IPS DF 6.9 (cell line): ENCODE data around the gene NRDC.

ENCODE experiments used
- DNase-seq: peaks from one replicate; pipeline ENCODE4 v3.0.0-alpha.2; 2013; ENCODE audit warnings: low read depth, low spot score
- H3K27ac ChIP-seq: one replicate; pipeline ENCODE4 v1.5.1; 2013; ENCODE audit warnings: low read length, control low read depth
- H3K27me3 ChIP-seq: 2 replicates; pipeline ENCODE4 v1.6.1; 2013; ENCODE audit warnings: mild to moderate bottlenecking, low read length; ENCODE audit not compliant: control insufficient read depth, insufficient read depth
- H3K36me3 ChIP-seq: 2 replicates; pipeline ENCODE4 v1.6.1; 2013; ENCODE audit warnings: low read length; ENCODE audit not compliant: control insufficient read depth, insufficient read depth
- H3K4me1 ChIP-seq: 2 replicates; pipeline ENCODE4 v1.6.1; 2013; ENCODE audit warnings: low read length; ENCODE audit not compliant: control insufficient read depth, insufficient read depth
- H3K4me3 ChIP-seq: 2 replicates; pipeline ENCODE4 v1.5.1; 2013; ENCODE audit warnings: mild to moderate bottlenecking, low read length
- H3K9me3 ChIP-seq: 2 replicates; pipeline ENCODE4 v1.6.1; 2013; ENCODE audit warnings: low read length, inconsistent platforms; ENCODE audit not compliant: control insufficient read depth, insufficient read depth
- WGBS: extraction: QIAGEN DNeasy Blood & Tissue Kit; methylation state at CpG from one replicate; pipeline ENCODE4 v1.1.7; 2013; ENCODE audit warnings: mixed read lengths, missing lambda C conversion rate; ENCODE audit not compliant: insufficient read length, insufficient coverage; 5-methylcytosine and 5-hydroxymethylcytosine counted together

NRDC gene

DNA sequence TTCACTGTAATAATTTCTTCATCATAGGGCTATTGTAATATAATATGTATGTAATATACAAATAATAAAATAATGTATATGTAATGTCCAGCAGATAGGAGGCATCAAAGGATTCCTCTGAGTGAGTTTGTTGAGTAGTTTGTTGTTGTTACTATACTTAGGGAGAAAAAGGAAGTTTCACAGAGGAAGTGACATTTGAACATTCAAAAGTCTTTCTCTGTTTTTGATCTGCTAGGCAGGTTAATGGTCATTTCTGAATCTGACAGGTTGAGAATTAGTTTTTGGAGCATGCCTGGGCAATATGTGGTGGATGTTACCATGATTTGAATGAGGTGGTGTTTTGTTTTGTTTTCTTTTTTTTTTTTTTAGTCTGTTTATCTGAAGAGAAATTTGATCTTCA is 102.1 kb downstream of the NRDC start:
- Histone ChIP-seq H3K27ac (no peak overlapping the region), H3K36me3 (no peaks in the 10 kb centered on the region; the same call in 1 of the 2 replicates), H3K27me3 (no peaks in the 10 kb centered on the region), H3K9me3 (no peaks in the 10 kb centered on the region), H3K4me1 (no peaks in the 10 kb centered on the region), H3K4me3 (no peak overlapping the region)
- DNase-seq, result no peak

DNA sequence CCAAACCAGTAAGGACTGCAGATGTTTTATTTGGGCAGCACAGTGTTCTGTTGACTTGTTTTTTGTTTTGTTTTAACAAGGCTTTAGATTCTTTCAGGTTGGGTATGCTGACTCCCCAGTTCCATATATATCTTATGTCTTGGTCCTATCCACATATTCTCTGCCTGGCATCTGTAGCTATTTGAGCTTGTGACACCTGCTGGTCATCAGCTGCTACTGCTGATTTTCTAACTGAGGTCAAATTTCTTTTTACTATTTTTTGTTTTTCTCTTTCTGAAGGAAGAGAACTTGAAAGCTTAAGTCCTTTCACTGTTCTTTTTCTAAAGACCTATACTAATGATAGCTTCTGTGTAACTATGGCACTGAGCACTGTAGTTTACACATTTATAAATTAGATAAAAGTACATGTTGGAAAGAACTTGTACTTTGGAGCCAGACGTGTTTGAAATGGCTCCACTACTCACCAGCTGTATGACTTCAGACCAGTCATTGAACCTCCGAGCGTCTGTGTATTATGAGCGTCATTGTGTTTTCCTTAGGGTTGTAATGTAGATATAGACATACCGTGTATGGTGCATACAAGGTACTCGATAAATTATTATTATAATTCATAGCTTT is 109.4 kb downstream of the NRDC start:
- no CpG with 5 or more reads among the region's 6 CpGs for WGBS
- H3K36me3 ChIP-seq, result peaks cover 2% of the 10 kb centered on the region; the same call in 1 of the 2 replicates
- H3K27me3 ChIP-seq, result no peaks in the 10 kb centered on the region
- no peak overlapping the region for H3K4me3 ChIP-seq
- no peaks in the 10 kb centered on the region for H3K4me1 ChIP-seq
- DNase-seq, result no peak
- H3K9me3 ChIP-seq, result no peaks in the 10 kb centered on the region
- H3K27ac ChIP-seq, result no peak overlapping the region

DNA sequence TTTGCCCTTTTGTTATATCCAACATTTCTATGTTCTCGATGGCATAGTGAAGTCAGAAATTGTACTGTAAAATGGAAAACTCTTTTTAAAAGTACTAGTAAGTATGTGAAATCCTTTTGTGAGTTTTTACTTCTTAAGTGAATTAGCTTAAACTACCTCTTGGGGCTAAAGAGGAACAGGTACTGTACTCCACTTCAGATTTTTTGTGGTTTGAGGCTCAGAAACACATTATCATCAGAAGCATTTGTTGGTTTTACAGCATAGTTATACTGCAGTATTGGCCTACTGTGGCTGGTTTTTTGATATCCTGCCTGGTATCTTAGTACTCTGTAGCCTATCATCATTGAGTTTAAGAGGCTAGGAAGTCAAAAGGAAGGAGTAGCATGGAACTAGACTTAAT is 117.2 kb downstream of the NRDC start:
- no CpG with 5 or more reads among the region's 1 CpG for WGBS
- Histone ChIP-seq H3K9me3 (no peaks in the 10 kb centered on the region), H3K4me1 (no peaks in the 10 kb centered on the region), H3K27me3 (no peaks in the 10 kb centered on the region), H3K27ac (no peak overlapping the region), H3K36me3 (no peaks in the 10 kb centered on the region), H3K4me3 (no peak overlapping the region)
- DNase-seq, result no peak

DNA sequence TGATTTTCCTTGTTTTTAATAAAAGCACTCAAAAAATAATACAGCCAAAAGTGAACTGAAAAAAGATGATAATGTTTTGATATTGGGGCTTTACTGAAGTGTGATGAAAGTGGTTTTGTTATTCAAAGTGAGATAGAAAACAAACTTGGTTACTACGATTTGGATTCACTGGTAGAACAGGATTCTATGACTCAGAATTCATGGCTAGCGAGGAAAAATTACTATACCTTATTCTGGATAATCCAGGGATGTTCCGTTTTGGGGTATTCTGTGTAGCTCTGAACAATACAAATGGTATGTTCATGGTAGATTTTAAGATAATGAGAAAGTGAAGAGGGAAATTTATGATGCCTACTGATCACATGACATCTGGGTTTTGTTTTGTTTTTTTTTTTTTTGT is 117.7 kb downstream of the NRDC start:
- Histone ChIP-seq H3K27me3 (no peaks in the 10 kb centered on the region), H3K36me3 (no peaks in the 10 kb centered on the region), H3K4me1 (no peaks in the 10 kb centered on the region), H3K9me3 (no peaks in the 10 kb centered on the region), H3K4me3 (no peak overlapping the region), H3K27ac (no peak overlapping the region)
- no peak for DNase-seq
- no CpG with 5 or more reads among the region's 3 CpGs for WGBS

DNA sequence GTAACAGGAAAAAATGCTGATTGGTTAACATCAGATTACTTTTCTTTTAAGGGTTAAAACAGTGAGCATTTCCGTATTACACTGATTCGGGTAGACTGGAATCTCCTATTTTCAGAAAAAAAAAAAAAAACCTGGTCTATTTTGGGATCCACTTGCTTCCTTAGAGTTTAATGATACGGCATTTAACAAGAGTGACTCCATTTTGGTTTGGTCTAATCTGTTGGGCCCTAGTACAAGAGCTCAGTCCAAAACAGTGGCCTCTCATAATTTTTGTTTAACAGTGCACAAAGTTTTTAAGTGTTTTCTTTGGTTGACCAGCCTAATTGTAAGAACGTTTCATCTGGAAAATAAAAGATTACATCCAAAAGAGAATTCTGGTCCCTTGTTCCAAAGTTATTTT is 120.2 kb downstream of the NRDC start:
- Histone ChIP-seq H3K4me1 (no peaks in the 10 kb centered on the region), H3K9me3 (no peaks in the 10 kb centered on the region), H3K36me3 (no peaks in the 10 kb centered on the region), H3K27me3 (no peaks in the 10 kb centered on the region), H3K4me3 (no peak overlapping the region), H3K27ac (no peak overlapping the region)
- no peak for DNase-seq
- WGBS, result no CpG with 5 or more reads among the region's 4 CpGs

DNA sequence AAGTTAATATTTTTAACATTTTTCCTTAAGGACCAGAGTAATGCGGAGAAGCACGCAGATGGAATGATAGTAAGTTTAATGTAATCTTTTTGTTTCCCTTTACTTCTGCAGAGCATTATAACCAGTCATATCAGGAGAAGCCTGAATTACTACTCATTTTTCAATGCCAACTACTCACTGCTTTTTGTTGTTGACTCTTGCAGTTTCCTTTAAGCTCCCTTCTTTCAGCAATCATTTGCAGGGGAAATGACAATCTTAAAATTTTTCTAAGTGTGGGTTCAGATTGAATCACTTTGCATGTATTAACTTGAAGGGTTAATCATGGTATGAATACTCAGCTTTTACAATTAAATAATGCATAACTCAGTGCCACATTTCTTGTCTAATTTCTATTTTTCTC is 122.2 kb downstream of the NRDC start:
- Histone ChIP-seq H3K9me3 (no peaks in the 10 kb centered on the region), H3K4me3 (no peak overlapping the region), H3K27ac (no peak overlapping the region), H3K36me3 (no peaks in the 10 kb centered on the region; the same call in 1 of the 2 replicates), H3K27me3 (no peaks in the 10 kb centered on the region), H3K4me1 (no peaks in the 10 kb centered on the region)
- WGBS, result no CpG with 5 or more reads among the region's 2 CpGs
- no peak for DNase-seq

DNA sequence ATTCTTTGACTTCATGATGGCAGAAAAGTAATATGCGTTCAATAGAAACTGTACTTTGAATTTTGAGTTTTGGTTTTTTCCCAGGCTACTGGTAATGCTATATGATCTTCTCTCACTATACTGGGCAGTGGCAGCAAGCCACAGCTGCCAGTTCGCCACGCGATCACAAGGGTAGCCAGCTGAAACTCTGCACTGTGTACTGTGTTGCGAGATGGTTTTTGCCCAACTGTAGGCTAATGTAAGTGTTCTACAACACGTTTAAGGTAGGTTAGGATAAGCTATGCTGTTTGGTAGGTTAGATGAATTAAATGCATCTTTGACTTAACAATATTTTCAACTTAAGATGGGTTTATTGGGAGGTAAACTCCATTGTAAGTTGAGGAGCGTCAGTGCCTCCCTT is 123.1 kb downstream of the NRDC start:
- Histone ChIP-seq H3K27ac (no peak overlapping the region), H3K27me3 (no peaks in the 10 kb centered on the region), H3K9me3 (no peaks in the 10 kb centered on the region), H3K4me1 (no peaks in the 10 kb centered on the region), H3K36me3 (no peaks in the 10 kb centered on the region; the same call in 1 of the 2 replicates), H3K4me3 (no peak overlapping the region)
- no CpG with 5 or more reads among the region's 7 CpGs for WGBS
- DNase-seq, result no peak

DNA sequence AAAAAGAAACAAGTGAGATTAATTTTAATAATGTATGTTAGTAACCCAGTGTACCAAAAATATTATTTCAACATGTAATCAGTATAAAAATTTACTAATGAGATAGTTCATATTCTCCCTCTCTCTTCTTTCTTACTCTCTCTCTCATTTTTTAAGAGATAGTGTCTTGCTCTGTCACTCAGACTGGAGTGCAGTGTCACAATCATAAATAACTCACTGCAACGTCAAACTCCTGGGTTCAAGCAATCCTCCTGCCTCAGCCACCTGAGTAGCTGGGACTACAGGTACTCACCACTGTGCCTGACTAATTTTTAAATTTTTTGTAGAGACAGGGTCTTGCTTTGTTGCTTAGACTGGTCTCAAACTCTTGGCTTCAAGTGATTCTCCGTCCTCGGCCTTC is 123.9 kb downstream of the NRDC start:
- no CpG with 5 or more reads among the region's 3 CpGs for WGBS
- H3K36me3 ChIP-seq, result no peaks in the 10 kb centered on the region; the same call in 1 of the 2 replicates

DNA sequence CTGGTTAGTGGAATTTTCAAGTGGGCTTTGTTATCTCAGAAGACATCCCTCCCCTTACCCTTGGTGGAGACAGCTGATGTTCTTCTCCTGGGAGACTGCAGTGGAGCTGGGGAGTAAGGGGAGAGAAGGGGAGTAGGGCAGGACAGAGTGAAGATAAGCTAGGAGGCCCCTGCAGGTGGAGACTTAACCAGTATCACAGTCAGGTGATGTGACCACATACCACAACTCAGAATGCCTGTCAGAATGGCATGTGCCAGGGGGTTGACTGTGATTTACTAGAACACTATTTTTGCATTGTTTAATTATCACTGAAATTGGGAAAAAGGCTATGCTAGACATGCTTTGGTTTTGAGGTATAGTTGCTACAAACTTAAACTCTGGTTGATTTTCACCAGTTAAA is 124.6 kb downstream of the NRDC start:
- no peak for DNase-seq
- Histone ChIP-seq H3K4me1 (no peaks in the 10 kb centered on the region), H3K36me3 (no peaks in the 10 kb centered on the region; the same call in 1 of the 2 replicates), H3K4me3 (no peak overlapping the region), H3K9me3 (no peaks in the 10 kb centered on the region), H3K27me3 (no peaks in the 10 kb centered on the region), H3K27ac (no peak overlapping the region)

More for the DNA sequence above, 123.9 kb downstream of the NRDC start:
- no peak overlapping the region for H3K27ac ChIP-seq
- DNase-seq, result no peak
- no peak overlapping the region for H3K4me3 ChIP-seq
- H3K4me1 ChIP-seq, result no peaks in the 10 kb centered on the region
- H3K9me3 ChIP-seq, result no peaks in the 10 kb centered on the region
- H3K27me3 ChIP-seq, result no peaks in the 10 kb centered on the region

DNA sequence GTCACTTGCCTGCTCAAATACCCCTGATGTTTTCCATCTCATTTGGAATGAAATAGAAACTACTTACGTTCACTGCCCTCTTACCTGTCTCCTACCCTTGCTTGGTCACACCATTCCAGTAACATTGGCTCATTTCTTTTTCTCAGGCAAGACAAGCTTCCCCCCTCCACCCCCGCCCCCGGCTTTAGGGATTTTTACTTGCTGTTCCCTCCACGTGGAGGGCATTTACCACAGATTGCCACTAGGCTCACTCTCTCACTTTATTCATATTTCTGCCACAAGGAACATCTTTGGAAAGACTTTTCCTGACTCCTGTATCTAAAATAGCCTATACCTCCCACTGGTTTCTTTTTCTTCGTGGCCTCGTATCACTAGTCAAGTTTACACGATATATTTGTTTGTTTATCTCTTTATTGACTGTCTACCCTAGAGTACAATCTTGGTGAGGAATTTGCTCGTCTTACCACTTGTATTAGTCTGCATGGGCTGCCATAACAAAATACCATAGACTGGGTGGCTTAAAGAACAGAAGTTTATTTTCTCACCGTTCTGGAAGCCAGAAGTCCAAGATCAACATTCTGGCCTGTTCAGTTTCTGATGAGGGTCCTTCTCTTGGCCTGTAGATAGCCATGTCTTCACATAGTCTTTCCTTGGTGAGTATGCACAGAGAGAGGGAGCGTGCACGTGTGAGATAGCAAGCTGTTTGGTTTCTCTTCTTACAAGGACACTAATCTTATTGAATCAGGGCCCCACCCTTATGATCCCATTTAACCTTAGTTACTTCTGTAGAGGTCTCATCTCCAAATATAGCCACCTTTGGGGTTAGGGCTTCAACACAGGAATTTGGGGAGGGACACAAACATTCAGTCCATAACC is 126.2 kb downstream of the NRDC start:
- Histone ChIP-seq H3K9me3 (no peaks in the 10 kb centered on the region), H3K36me3 (no peaks in the 10 kb centered on the region; the same call in 1 of the 2 replicates), H3K4me1 (no peaks in the 10 kb centered on the region), H3K27ac (no peak overlapping the region), H3K4me3 (no peak overlapping the region), H3K27me3 (no peaks in the 10 kb centered on the region)
- WGBS, result no CpG with 5 or more reads among the region's 11 CpGs
- DNase-seq, result no peak

DNA sequence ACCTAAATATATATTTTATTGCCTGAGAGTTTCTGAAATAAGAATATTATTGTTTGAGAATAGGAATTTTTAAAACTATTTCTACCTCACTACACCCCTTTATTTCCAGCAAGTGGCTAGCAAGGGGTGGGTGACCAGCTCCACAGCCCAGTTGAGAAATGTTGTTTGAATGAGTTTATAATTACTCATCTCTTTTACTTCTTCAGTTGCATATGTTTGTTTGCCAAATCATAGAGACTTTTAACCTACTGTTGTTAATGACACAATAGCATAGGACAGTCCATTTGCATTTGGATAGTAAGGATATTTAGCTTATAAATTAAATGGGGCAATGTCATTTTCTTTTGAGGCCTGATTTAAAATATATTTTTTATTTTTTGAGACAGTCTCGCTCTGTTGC is 127.8 kb downstream of the NRDC start:
- Histone ChIP-seq H3K36me3 (no peaks in the 10 kb centered on the region; the same call in 1 of the 2 replicates), H3K4me1 (no peaks in the 10 kb centered on the region), H3K9me3 (no peaks in the 10 kb centered on the region), H3K27me3 (no peaks in the 10 kb centered on the region), H3K4me3 (no peak overlapping the region), H3K27ac (no peak overlapping the region)
- no CpG with 5 or more reads among the region's 1 CpG for WGBS
- no peak for DNase-seq
